HUES6 (cell line): ENCODE measurements around the gene FA2H.

Experiments used
- H3K27ac ChIP-seq: 2 replicates; pipeline ENCODE4 v1.7.0; 2013; ENCODE audit warnings: low read depth, mild to moderate bottlenecking, low read length, inconsistent platforms
- H3K27me3 ChIP-seq: 2 replicates; pipeline ENCODE4 v1.6.1; 2013; ENCODE audit warnings: low read length; ENCODE audit not compliant: control insufficient read depth, insufficient read depth
- H3K36me3 ChIP-seq: 2 replicates; pipeline ENCODE4 v1.6.1; 2013; ENCODE audit warnings: low read length; ENCODE audit not compliant: control insufficient read depth, insufficient read depth
- H3K4me1 ChIP-seq: 2 replicates; pipeline ENCODE4 v1.6.1; 2013; ENCODE audit warnings: low read length; ENCODE audit not compliant: control insufficient read depth, insufficient read depth
- H3K4me3 ChIP-seq: 2 replicates; pipeline ENCODE4 v1.5.1; 2013; ENCODE audit warnings: low read depth, low read length
- H3K9ac ChIP-seq: one replicate; pipeline ENCODE4 v1.6.1; 2013; ENCODE audit warnings: mild to moderate bottlenecking, low read length
- H3K9me3 ChIP-seq: 2 replicates; pipeline ENCODE4 v1.6.1; 2013; ENCODE audit warnings: low read depth, low read length; ENCODE audit not compliant: control insufficient read depth, insufficient read depth

Gene FA2H

DNA sequence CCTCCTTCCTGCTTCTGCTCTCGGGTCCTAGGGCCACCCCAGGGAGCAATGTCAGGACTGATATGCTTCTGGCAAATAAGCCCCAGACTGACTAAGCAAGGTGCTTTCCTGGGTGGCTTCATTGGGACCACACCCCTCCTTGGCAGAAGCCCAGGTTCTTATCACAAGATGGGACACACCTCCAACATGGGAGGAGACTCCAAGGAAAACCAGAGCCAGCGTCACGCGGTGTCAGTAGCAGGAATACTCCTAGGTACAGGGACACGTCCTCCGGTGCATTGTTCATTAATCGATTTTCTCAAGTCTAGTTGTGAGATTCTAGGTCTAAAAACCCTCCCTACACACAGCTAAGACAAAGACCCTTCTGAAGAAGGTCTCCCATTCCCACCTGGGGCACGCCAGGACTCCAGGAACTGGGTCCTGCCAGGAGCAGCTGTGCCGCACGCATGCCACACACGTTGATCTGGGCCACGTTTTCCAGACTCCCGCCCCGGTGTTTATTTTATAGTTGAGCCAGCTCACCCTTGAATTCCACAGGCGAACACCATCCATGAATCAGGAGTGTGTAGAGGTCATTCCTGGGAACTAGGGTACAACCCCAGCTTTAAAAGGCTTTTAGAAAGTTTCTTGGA is 30.8 kb downstream of the FA2H start:
- Histone ChIP-seq H3K4me1 (peaks cover 23% of the 10 kb centered on the region; the same call in 1 of the 2 replicates), H3K27me3 (no peaks in the 10 kb centered on the region), H3K9ac (no peak overlapping the region), H3K27ac (no peak overlapping the region), H3K9me3 (no peaks in the 10 kb centered on the region), H3K4me3 (no peak overlapping the region), H3K36me3 (no peaks in the 10 kb centered on the region)

DNA sequence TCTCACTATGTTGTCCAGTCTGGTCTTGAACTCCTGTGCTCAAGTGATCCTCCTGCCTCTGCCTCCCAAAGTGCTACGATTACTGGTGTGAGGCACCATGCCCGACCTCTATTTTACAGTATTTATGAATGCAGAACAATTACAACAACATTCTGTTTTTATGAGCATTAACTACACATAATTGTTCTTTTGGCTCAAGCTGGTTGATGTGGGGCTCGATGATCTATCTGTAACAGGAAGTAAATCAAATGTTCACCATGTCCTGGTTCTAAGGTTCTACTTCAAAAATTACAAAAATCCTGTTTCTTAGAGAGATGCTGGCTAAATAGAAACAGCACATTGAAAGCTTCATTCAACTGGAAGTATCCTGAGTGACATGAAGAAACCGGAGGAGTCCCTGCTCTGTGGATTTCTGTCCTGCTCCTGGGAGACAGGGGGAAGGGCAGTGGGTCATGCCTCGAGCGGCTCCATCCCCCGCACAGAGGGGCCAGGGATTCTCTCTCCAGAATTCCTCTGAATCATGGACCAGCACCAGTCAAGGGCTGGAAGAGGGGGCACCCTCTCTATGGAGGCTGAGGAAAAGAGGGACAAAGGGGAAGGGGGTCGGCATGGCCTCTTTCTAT is 31.5 kb downstream of the FA2H start:
- Histone ChIP-seq H3K27ac (no peak overlapping the region), H3K27me3 (no peaks in the 10 kb centered on the region), H3K9me3 (no peaks in the 10 kb centered on the region), H3K9ac (no peak overlapping the region), H3K36me3 (no peaks in the 10 kb centered on the region), H3K4me1 (peaks cover 27% of the 10 kb centered on the region; the same call in 1 of the 2 replicates), H3K4me3 (no peak overlapping the region)

DNA sequence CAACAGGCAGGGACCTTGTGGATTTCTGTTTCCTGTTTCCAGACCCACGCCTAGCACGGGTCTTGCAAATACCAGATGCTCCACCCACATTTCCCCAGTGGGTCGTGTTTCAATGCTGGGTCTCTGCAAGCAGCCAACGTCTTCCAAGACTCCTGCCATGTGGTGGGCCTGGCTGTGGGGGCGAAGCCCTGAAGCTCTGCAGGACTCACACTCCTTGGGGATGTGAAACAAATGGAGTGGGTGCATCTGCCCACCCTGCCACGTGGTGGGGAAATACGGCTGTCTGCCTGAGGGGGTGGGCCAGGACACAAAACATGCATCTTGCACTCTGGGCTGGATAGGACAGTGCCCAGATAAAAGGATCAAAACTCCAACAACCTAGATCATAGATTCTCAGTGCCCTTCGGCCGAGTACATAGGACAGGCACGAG is 32.6 kb downstream of the FA2H start:
- Histone ChIP-seq H3K36me3 (no peaks in the 10 kb centered on the region), H3K27me3 (no peaks in the 10 kb centered on the region), H3K9ac (no peak overlapping the region), H3K4me3 (no peak overlapping the region), H3K27ac (no peak overlapping the region), H3K9me3 (no peaks in the 10 kb centered on the region), H3K4me1 (peaks cover 31% of the 10 kb centered on the region; the same call in 1 of the 2 replicates)

DNA sequence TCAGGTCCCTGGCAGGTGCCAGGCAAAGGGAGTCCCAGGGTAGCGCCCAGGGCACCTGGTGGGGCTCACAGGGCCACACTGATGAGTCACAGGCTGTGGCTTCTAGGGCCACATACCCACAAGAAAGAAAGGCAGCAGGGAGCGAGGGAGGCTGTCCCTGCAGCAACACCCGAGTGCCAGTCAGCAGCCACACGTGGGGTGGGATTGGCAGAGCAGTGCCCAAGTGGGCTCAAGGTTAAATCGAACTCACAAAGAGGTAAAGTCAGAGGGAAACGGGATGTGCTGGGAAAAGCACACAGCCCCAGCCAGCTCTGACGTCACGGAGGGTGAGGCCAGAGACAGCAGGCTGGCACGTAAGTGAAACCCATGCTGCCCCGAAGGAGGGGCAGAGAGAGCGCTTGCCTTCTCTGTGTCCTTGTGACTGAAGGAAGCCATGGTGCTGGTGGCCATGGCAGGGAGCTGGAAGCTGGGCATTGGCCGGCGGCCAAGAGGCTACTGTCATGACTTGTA is 33.8 kb downstream of the FA2H start:
- H3K9me3 ChIP-seq = no peaks in the 10 kb centered on the region
- H3K27me3 ChIP-seq = no peaks in the 10 kb centered on the region
- H3K4me3 ChIP-seq = no peak overlapping the region
- no peaks in the 10 kb centered on the region for H3K36me3 ChIP-seq
- H3K9ac ChIP-seq = no peak overlapping the region
- no peak overlapping the region for H3K27ac ChIP-seq
- peaks cover 40% of the 10 kb centered on the region; the same call in 1 of the 2 replicates for H3K4me1 ChIP-seq

DNA sequence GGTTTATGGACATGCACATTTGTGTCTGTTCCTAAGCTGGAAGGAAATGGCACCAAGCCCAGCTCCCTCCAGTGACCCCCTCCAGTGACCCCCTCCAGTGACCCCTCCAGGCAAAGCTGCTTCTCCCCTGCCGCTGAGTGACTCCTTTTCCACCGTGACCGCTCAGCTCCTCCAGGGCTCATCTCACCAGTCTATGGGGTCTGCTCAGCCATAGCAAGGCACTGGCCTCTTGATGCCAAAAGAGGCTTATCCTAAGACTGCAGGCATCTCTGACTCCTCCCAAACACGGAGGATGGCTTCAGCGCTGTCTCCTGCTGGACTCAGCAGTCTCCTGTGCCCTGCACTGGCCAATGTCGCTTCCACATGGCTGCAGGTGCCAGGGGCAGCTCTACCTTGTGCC is 35.3 kb downstream of the FA2H start:
- no peak overlapping the region for H3K27ac ChIP-seq
- no peaks in the 10 kb centered on the region for H3K36me3 ChIP-seq
- H3K9ac ChIP-seq = no peak overlapping the region
- H3K4me3 ChIP-seq = no peak overlapping the region
- peaks cover 51% of the 10 kb centered on the region for H3K4me1 ChIP-seq
- H3K27me3 ChIP-seq = no peaks in the 10 kb centered on the region
- no peaks in the 10 kb centered on the region for H3K9me3 ChIP-seq

DNA sequence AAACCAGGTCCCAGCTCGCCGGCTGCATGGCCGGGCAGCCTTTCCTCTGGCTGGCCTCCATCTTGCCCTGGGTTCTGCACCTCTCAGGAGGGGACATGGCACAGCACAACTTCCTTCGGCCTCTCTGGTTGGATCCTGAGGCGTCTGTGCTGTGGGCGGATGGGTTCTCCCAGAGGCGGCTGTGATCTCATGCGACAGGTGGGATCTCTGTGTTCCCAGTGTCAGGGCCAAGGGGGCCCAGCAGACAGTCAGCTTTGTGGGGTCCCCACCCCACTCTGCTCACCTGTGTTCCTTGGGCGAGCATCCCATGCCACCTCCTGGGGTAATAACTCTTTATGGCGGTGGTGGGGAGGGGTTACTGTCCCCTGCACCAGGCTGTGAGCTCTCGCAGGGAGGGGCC is 35.8 kb downstream of the FA2H start:
- Histone ChIP-seq H3K36me3 (no peaks in the 10 kb centered on the region), H3K9me3 (no peaks in the 10 kb centered on the region), H3K27me3 (no peaks in the 10 kb centered on the region), H3K4me1 (peaks cover 54% of the 10 kb centered on the region), H3K4me3 (no peak overlapping the region), H3K27ac (no peak overlapping the region), H3K9ac (no peak overlapping the region)

DNA sequence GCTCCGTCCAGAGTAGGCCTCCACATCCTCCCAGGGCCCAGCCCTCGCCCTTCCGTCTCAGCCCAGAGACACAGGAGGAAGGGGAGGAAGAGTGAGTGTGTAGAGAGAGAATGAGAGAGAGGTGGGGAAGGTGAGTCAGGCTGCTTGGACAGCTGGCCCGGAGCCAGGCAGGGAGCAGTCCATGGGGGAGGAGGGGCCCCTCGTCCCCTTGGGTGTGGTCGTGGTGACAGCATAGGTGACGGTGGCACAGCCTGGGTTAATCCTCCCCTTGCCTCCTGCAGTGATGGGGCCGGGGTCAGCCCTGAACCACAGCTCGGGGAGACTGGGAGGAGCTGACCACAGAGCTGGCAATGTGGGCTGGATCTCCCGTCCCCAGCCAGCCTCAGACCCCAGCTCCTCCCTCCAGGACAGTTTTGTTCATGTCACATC is 36.5 kb downstream of the FA2H start:
- peaks cover 53% of the 10 kb centered on the region for H3K4me1 ChIP-seq
- no peak overlapping the region for H3K4me3 ChIP-seq
- H3K27ac ChIP-seq = no peak overlapping the region
- no peaks in the 10 kb centered on the region for H3K27me3 ChIP-seq
- H3K9ac ChIP-seq = no peak overlapping the region
- H3K9me3 ChIP-seq = no peaks in the 10 kb centered on the region
- no peaks in the 10 kb centered on the region for H3K36me3 ChIP-seq

DNA sequence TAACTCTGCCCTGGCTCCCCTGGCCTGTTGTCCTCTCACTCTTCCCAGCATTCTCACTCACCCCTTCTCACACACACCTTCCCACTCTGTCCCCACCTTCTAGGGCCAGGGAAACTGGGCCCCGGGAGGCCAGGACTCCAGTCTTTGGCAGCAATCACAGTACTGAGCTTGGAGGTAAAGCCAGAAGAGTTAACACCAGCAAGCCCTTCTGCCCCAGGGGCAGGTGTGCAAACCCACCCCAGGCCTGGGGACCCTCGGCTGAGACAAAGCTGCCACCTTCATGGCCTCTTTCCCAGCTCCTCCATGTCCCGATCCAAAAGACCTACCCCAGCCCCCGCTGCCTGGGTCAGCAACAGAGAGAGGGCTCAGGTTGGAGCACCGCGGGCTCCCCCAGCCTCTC is 37.1 kb downstream of the FA2H start:
- H3K9ac ChIP-seq = no peak overlapping the region
- H3K27me3 ChIP-seq = no peaks in the 10 kb centered on the region

DNA sequence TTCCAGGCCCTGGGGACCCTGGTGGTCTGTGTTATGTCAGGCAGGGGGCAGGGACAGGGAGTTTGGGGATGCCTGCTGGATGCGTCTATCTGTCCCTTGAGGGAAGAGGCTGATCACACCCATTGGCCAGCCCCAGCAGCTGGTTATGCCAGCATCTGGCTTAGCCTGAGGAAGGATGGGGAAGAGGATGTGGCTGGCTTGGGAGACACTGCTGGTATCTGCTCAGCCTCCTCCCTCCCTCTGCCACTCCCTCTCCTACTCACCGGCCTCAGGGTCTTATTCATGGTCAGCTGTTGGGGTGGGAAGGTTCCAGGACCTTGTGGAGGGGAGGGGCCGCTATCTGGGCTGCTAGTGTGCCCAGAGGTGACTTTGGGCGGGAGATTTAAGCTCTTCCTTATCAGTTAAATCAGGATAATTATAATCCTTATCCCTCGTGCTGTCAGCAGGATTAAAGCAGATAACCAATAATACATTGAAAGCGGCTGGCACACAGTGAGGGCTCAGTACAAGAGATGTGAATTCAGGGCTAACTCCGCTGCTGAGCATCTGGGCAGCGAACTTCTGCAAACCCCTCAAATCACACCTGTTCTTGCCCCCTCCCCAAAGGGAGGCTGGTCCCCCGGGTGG is 38.0 kb downstream of the FA2H start:
- Histone ChIP-seq H3K9me3 (no peaks in the 10 kb centered on the region), H3K27ac (no peak overlapping the region), H3K36me3 (no peaks in the 10 kb centered on the region), H3K9ac (no peak overlapping the region), H3K4me1 (peaks cover 47% of the 10 kb centered on the region), H3K27me3 (no peaks in the 10 kb centered on the region), H3K4me3 (no peak overlapping the region)

More for the DNA sequence above, 37.1 kb downstream of the FA2H start:
- Histone ChIP-seq H3K27ac (no peak overlapping the region), H3K36me3 (no peaks in the 10 kb centered on the region), H3K4me1 (peaks cover 52% of the 10 kb centered on the region), H3K9me3 (no peaks in the 10 kb centered on the region), H3K4me3 (no peak overlapping the region)

DNA sequence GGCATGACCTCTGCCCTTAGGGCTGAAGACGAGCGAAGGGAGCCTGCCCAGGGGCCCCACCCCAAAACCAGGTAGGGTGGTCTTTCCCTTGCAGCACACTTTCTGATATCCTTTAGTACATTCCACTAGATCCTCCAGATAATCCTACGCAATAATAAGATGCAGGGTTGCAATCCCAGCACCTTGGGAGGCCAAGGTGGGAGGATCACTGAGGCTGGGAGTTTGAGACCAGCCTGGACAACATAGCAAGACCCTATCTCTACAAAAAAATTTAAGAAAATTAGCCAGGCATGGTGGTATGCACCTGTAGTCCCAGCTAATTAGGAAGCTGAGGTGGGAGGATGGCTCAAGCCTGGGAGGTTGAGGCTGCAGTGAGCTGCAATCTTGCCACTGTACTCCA is 39.1 kb downstream of the FA2H start:
- Histone ChIP-seq H3K4me1 (peaks cover 50% of the 10 kb centered on the region), H3K4me3 (no peak overlapping the region), H3K9me3 (no peaks in the 10 kb centered on the region), H3K27me3 (no peaks in the 10 kb centered on the region), H3K36me3 (no peaks in the 10 kb centered on the region), H3K27ac (no peak overlapping the region), H3K9ac (no peak overlapping the region)

DNA sequence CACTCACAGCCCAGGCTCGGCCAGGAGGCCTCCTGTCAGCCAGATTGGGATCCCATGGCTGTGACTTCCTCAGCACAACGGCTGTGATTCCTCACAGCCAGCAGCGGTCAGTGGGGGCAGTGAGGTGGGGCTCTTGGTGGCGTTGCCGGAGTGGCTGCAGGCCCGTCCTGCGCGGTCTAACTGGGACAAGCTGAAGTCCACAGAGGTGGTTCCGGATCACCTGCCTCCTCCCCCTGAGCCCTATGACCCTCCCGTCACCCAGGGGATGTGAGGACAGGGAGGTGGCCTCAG is 39.5 kb downstream of the FA2H start:
- H3K36me3 ChIP-seq = no peaks in the 10 kb centered on the region
- H3K27me3 ChIP-seq = no peaks in the 10 kb centered on the region
- H3K9me3 ChIP-seq = no peaks in the 10 kb centered on the region
- H3K9ac ChIP-seq = peak overlapping the region; percentile 38
- 0 out of 2 replicates have a peak overlapping the region, but pooled peaks have one; percentile 13 for H3K27ac ChIP-seq
- no peak overlapping the region for H3K4me3 ChIP-seq
- H3K4me1 ChIP-seq = peaks cover 54% of the 10 kb centered on the region
